GM12878 (cell line): Measurements from ENCODE around the gene RTN4. TPM values are rescaled to one million over a fixed set of nuclear protein-coding genes. Genes with fewer than 3 reads are reported as not detected.

Experiments
- FOXK2 ChIP-seq: fragments of 450-650 bp; IDR thresholded peaks from 2 replicates; pipeline ENCODE4 v1.6.1; 2017; ENCODE audit warnings: mild to moderate bottlenecking, moderate library complexity
- IRF3 ChIP-seq: fragments of 450-650 bp; IDR thresholded peaks from 2 replicates; pipeline ENCODE4 v1.6.1; 2014; ENCODE audit warnings: mild to moderate bottlenecking
- JUND ChIP-seq: IDR thresholded peaks from 2 replicates; pipeline ENCODE4 v1.6.1; 2012; ENCODE audit warnings: low read depth, mild to moderate bottlenecking, low read length, improper control_type of control experiment, moderate library complexity
- MAX ChIP-seq: IDR thresholded peaks from 2 replicates; pipeline ENCODE4 v1.6.1; 2012; ENCODE audit warnings: low read depth, low read length, improper control_type of control experiment
- MLLT1 ChIP-seq: fragments of 450-650 bp; IDR thresholded peaks from 2 replicates; pipeline ENCODE4 v1.6.1; 2016; ENCODE audit warnings: mild to moderate bottlenecking
- MYC ChIP-seq: IDR thresholded peaks from 2 replicates; pipeline ENCODE4 v1.6.1; 2011; ENCODE audit warnings: mild to moderate bottlenecking, low read length, moderate library complexity, inconsistent platforms; ENCODE audit not compliant: insufficient read depth, insufficient replicate concordance, insufficient read length, severe bottlenecking
- NR2C1 ChIP-seq: fragments of 450-650 bp; IDR thresholded peaks from 2 replicates; pipeline ENCODE4 v1.6.1; 2017; ENCODE audit warnings: antibody characterized with exemption, mild to moderate bottlenecking, moderate library complexity
- PRDM15 ChIP-seq: fragments of 450-650 bp; formaldehyde crosslinking; IDR thresholded peaks from 2 replicates; pipeline ENCODE4 v1.4.0; 2020; ENCODE audit warnings: mild to moderate bottlenecking, moderate library complexity
- REST ChIP-seq: IDR thresholded peaks from 2 replicates; pipeline ENCODE4 v1.6.1; 2012; ENCODE audit warnings: mild to moderate bottlenecking, low read depth, low read length
- RUNX3 ChIP-seq: IDR thresholded peaks from 2 replicates; pipeline ENCODE4 v1.6.1; 2012; ENCODE audit warnings: low read length, inconsistent platforms
- SMAD1 ChIP-seq: fragments of 450-650 bp; IDR thresholded peaks from 2 replicates; pipeline ENCODE4 v1.6.1; 2018; ENCODE audit warnings: mild to moderate bottlenecking, low read depth; ENCODE audit not compliant: partially characterized antibody
- SUZ12 ChIP-seq: fragments of 200-600 bp; sonication (generic); IDR thresholded peaks from one replicate; pipeline ENCODE4 v1.6.1; 2018; ENCODE audit warnings: antibody characterized with exemption, mild to moderate bottlenecking; ENCODE audit not compliant: unreplicated experiment
- TARDBP ChIP-seq: IDR thresholded peaks from 2 replicates; pipeline ENCODE4 v1.6.1; 2016; ENCODE audit warnings: borderline replicate concordance
- ZBTB40 ChIP-seq: fragments of 450-650 bp; IDR thresholded peaks from 2 replicates; pipeline ENCODE4 v1.6.1; 2016; ENCODE audit warnings: mild to moderate bottlenecking, moderate library complexity, borderline replicate concordance
- ZNF24 ChIP-seq: fragments of 450-650 bp; IDR thresholded peaks from 2 replicates; pipeline ENCODE4 v1.6.1; 2017; ENCODE audit warnings: antibody characterized with exemption, mild to moderate bottlenecking
- polyA plus RNA-seq, 11 experiments: library from polyadenylated mRNA; depleted of rRNA in 4 of 11; unstranded in 6 of 11; stranded (reverse) in 5 of 11; fragments of >200 nt; fragmentation: Nextera tagmentation in 4 of 11; fragmentation: Illumina TruSeq in 1 of 11; extraction: Ambion mirVana in 4 of 11; extraction: Trizol in 1 of 11; gene quantifications; 1 replicate in 1 of 11; 2 replicates in 10 of 11; pipeline versions ENCODE4 v1.2.1 to v1.2.3, GENCODE V29; 2011 to 2016; ENCODE audit warnings: inconsistent platforms in 2 of 11, missing spikeins in 2 of 11, low read depth in 1 of 11
- total RNA-seq, 4 experiments: library from RNA; depleted of rRNA in 3 of 4; stranded (reverse); fragments of >200 nt in 3 of 4; fragmentation: Illumina TruSeq in 1 of 4; extraction: Trizol in 1 of 4; gene quantifications; 2 replicates each; pipeline versions ENCODE4 v1.2.1 to v1.2.3, GENCODE V29; 2013 to 2021

The RTN4 gene
- total and polyA plus RNA-seq, 10 of the 15 experiments (the other 5 are each of a cell fraction or from before 2014, with no cell fraction given) = 56.0 to 133 (median 83.3) TPM

GRCh38 chr2:55033076-55033742, 17.0 kb downstream of the RTN4 start (continued):
- TF ChIP-seq REST (no peak), JUND (no peak), ZNF24 (no peak), NR2C1 (no peak), SMAD1 (no peak), IRF3 (no peak), MLLT1 (peak; percentile 42; the same call in 1 of the 2 replicates), PRDM15 (no peak), SUZ12 (no peak), RUNX3 (peak; percentile 94), TARDBP (no peak), MAX (no peak), MYC (no peak), ZBTB40 (no peak), FOXK2 (no peak)
